22Rv1 (cell line): Measurements from ENCODE around the gene ACSS3.
"Not testable (repeated sequence)": the region's sequence is repeated elsewhere in the genome, so short reads cannot be mapped to it uniquely, and the experiment has no call there.

Source experiments
- H3K27ac ChIP-seq: fragments of 450-650 bp; 2 replicates; pipeline ENCODE4 v1.5.1; 2017
- ZFX ChIP-seq: fragments of 450-650 bp; IDR thresholded peaks from 2 replicates; pipeline ENCODE4 v1.6.1; 2017; ENCODE audit warnings: antibody characterized with exemption, borderline replicate concordance
- TF ChIP-seq, protein P1 (sequence below): fragments of 450-650 bp; IDR thresholded peaks from 2 replicates; pipeline ENCODE4 v1.5.1; 2017; ENCODE audit warnings: mild to moderate bottlenecking

Gene ACSS3

DNA sequence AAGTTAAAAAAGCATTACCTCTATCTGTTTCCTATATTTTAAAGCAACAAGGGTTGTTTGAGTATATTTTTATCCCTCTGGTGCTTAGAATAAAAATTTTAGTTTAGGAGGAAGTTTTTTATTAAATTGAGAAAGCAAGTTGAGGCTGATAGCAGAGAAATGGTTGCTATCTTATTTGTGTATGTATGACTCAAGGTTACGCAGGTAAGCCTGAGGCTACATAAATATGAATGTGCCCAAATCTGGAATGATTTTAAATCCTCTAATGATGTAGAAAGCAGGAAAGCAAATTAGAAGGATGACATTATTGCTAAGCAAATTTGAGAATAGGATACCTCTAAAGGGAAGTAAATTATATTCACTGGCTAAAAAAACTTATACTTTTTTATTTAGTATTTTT is 109.8 kb downstream of the ACSS3 start:
- TF ChIP-seq ZFX: no peak
- TF ChIP-seq, protein P1, sequence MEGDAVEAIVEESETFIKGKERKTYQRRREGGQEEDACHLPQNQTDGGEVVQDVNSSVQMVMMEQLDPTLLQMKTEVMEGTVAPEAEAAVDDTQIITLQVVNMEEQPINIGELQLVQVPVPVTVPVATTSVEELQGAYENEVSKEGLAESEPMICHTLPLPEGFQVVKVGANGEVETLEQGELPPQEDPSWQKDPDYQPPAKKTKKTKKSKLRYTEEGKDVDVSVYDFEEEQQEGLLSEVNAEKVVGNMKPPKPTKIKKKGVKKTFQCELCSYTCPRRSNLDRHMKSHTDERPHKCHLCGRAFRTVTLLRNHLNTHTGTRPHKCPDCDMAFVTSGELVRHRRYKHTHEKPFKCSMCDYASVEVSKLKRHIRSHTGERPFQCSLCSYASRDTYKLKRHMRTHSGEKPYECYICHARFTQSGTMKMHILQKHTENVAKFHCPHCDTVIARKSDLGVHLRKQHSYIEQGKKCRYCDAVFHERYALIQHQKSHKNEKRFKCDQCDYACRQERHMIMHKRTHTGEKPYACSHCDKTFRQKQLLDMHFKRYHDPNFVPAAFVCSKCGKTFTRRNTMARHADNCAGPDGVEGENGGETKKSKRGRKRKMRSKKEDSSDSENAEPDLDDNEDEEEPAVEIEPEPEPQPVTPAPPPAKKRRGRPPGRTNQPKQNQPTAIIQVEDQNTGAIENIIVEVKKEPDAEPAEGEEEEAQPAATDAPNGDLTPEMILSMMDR: no peak
- H3K27ac ChIP-seq: no peak overlapping the region

DNA sequence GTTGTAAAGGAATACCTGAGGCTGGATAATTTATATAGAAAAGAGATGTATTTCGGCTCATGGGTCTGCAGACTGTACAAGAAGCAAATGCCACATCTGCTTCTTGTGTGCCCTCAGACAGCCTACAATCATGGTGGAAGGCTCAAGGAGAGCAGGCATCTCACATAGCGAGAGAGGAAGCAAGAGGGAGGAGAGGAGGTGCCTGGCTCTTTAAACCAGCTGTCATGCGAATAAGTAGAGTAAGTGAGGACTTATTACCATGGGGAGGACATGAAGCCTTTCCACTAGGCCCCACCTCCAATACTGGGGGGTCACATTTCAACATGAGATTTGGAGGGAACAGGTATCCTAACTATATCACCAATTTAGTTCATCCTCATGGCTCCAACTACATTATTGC is 118.7 kb downstream of the ACSS3 start:
- TF ChIP-seq, protein P1: no peak
- TF ChIP-seq ZFX: no peak
- no peak overlapping the region for H3K27ac ChIP-seq

DNA sequence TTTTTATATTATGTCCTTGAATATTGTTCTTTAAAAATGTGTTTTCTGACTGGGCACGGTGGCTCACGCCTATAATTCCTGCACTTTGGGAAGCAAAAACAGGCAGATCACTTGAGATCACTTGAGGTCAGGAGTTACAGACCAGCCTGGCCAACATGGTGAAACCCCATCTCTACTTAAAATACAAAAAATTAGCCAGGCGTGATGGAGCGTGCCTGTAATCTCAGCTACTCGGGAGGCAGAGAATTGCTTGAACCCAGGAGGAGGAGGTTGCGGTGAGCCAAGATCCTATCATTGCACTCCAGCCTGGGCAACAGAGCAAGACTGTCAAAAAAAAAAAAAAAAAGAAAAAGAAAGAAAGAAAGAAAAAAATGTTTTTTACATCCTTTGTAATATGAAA is 122.7 kb downstream of the ACSS3 start:
- H3K27ac ChIP-seq: not testable (repeated sequence)

DNA sequence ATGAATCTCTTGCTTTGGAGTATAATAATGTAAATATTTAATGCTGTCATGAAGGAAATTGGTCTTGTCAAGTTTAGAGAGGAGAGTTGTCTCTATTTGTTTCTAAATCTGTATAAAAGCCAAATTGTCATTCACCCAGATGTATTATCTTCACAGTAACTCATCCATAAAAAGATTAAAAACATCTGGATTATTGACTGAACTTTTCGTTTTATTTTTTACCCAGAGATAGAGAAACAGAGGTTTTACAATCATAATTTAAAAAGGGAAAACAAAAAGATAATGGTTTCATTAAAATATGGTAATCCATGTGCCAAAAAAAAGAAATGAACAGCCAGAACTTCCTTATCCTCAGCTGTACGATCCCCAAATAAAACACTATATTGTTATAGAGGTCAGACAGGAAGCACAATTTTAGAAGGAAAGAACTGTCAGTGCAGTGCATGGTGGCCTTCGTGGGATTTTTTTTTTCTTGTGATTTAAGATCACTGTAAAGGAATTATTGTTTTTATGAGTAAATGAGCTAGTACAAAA is 125.9 kb downstream of the ACSS3 start:
- TF ChIP-seq ZFX: no peak
- TF ChIP-seq, protein P1: no peak
- H3K27ac ChIP-seq: no peak overlapping the region

DNA sequence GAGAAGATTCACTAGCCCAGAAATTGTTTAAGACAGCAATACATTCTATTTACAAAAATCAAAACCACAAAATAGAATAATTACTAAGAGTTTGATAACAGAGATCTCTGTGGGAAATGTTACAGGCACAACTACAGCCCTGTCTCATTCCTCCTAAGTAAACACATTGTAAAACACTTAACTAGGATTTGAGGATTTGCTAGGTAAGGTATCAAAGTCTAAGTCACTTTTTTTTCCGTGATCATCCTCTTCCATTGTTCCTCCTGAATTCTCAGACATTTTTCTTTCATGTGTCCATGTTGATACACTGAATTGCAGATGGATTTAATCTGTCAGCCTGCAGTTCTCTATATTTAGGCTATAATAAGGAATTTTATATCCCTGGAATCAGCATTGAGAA is 127.5 kb downstream of the ACSS3 start:
- TF ChIP-seq ZFX: no peak
- TF ChIP-seq, protein P1: no peak

DNA sequence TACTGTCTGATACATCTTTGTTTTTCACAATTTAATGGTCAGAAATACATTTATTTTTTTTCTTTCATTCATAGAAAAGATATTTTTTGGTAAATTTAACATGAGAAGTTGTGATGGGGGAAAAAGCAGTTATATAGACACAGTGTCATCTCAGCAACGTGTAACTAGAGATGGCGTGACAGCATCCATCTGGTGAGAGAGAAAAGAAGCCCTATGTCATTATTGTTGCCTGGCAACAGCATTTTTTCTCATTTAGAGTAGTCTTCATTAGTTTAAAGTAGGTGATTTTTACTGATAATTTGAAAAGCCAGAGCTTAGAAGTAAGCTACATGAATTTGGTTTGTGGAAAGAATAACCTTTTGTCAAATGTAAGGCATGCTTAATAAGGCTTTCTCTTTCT is 128.6 kb downstream of the ACSS3 start:
- TF ChIP-seq ZFX: no peak
- TF ChIP-seq, protein P1: no peak
- H3K27ac ChIP-seq: no peak overlapping the region

More for the DNA sequence above, 127.5 kb downstream of the ACSS3 start:
- no peak overlapping the region for H3K27ac ChIP-seq

DNA sequence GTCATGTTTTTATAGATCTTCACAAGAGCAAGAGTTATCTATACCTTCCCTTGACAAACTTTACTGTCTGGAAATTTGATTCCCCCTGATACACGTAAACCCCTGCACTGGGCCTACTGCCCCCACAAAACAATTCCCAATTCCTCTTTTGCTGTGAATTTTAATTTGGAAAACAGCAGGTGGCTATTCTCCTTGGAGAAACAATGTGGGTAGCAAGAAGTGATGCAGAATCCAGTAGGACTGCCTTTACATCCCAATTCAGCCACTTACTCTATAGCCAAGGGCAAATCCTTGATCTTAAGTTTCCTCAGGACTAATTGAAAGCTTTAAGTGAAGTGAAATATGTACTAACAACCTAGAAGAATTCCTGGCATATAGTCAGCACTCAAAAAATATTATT is 129.3 kb downstream of the ACSS3 start:
- no peak for TF ChIP-seq ZFX
- TF ChIP-seq, protein P1: no peak
- H3K27ac ChIP-seq: no peak overlapping the region

DNA sequence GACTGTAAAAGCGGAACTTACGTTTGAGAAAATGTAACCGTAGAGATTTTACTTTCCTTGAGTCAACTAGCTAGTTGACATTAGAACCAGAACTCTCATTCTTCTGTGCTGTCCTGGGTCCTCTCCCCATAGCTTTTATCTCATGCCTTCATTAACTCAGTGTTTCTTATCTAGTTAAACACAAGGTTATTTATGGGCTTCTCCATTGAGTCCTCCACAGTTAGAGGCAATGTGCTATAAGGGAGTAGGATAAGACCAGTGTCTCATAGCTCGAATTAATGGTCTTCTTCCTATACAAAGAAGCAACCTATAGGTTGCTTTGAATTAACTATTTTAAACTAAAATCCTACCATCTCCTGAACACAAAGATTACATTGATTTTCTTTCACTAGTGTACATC is 129.8 kb downstream of the ACSS3 start:
- no peak for TF ChIP-seq ZFX
- TF ChIP-seq, protein P1: no peak
- no peak overlapping the region for H3K27ac ChIP-seq
